Liver (tissue), 9 donors: Measurements from ENCODE around the gene SPO11. TPM values are rescaled to one million over a fixed set of nuclear protein-coding genes. Genes with fewer than 3 reads are reported as not detected.

Experiments
- DNase-seq: peaks from one replicate; pipeline ENCODE4 v3.0.0-alpha.2; 2017; ENCODE audit warnings: low spot score
- H3K27ac ChIP-seq, 2 donors: one replicate each; pipeline ENCODE4 v1.7.0; 2013; ENCODE audit warnings: inconsistent platforms in 2 of 2, low read length in 2 of 2, control low read depth in 1 of 2, low read depth in 1 of 2, mild to moderate bottlenecking in 1 of 2
- H3K27me3 ChIP-seq, 4 donors: one replicate each; pipeline versions ENCODE4 v1.6.1 to v1.7.0; 2013; ENCODE audit warnings: low read length in 3 of 4, inconsistent platforms in 1 of 4, mild to moderate bottlenecking in 1 of 4, moderate library complexity in 1 of 4; ENCODE audit not compliant: control insufficient read depth in 4 of 4, insufficient read depth in 4 of 4
- H3K36me3 ChIP-seq, 4 donors: one replicate each; pipeline versions ENCODE4 v1.6.1 to v1.7.0; 2013; ENCODE audit warnings: low read length in 3 of 4, mild to moderate bottlenecking in 3 of 4, low read depth in 1 of 4, moderate library complexity in 1 of 4; ENCODE audit not compliant: control insufficient read depth in 4 of 4, insufficient read depth in 3 of 4
- H3K4me1 ChIP-seq, 4 donors: one replicate each; pipeline versions ENCODE4 v1.6.1 to v1.7.0; 2013; ENCODE audit warnings: low read length in 3 of 4, mild to moderate bottlenecking in 3 of 4, moderate library complexity in 1 of 4; ENCODE audit not compliant: control insufficient read depth in 4 of 4, insufficient read depth in 4 of 4
- H3K4me3 ChIP-seq, 3 donors: one replicate each; pipeline versions ENCODE4 v1.6.1 to v1.7.0; 2013; ENCODE audit warnings: low read length in 3 of 3, control low read depth in 1 of 3, low read depth in 1 of 3, mild to moderate bottlenecking in 1 of 3
- H3K9ac ChIP-seq, 2 donors: one replicate each; pipeline ENCODE4 v1.7.0; 2013; ENCODE audit warnings: low read length in 2 of 2, mild to moderate bottlenecking in 2 of 2, moderate library complexity in 2 of 2, control low read depth in 1 of 2, low read depth in 1 of 2
- H3K9me3 ChIP-seq, 4 donors: one replicate each; pipeline versions ENCODE4 v1.6.1 to v1.7.0; 2013; ENCODE audit warnings: low read length in 3 of 4; ENCODE audit not compliant: control insufficient read depth in 4 of 4
- EGR1 ChIP-seq, 2 donors: IDR thresholded peaks; 2 replicates each; pipeline ENCODE4 v1.6.1; 2016 to 2018; ENCODE audit warnings: antibody characterized with exemption in 2 of 2, low read depth in 2 of 2
- FOXA1 ChIP-seq: IDR thresholded peaks from 2 replicates; pipeline ENCODE4 v1.6.1; 2016; ENCODE audit warnings: antibody characterized with exemption
- FOXA2 ChIP-seq: IDR thresholded peaks from 2 replicates; pipeline ENCODE4 v1.6.1; 2016; ENCODE audit warnings: antibody characterized with exemption
- GABPA ChIP-seq, 2 donors: IDR thresholded peaks in 1 of 2; conservative IDR thresholded peaks in 1 of 2; 2 replicates each; pipeline ENCODE4 v1.6.1; 2016; ENCODE audit warnings: antibody characterized with exemption in 2 of 2, mild to moderate bottlenecking in 1 of 2, moderate library complexity in 1 of 2
- HNF4A ChIP-seq, 2 donors: conservative IDR thresholded peaks; 2 replicates each; pipeline ENCODE4 v1.6.1; 2016; ENCODE audit warnings: antibody characterized with exemption in 2 of 2, mild to moderate bottlenecking in 2 of 2
- JUND ChIP-seq, 2 donors: IDR thresholded peaks; 2 replicates each; pipeline ENCODE4 v1.6.1; 2016; ENCODE audit warnings: antibody characterized with exemption in 2 of 2
- SP1 ChIP-seq: IDR thresholded peaks from 2 replicates; pipeline ENCODE4 v1.6.1; 2018; ENCODE audit warnings: antibody characterized with exemption, mild to moderate bottlenecking
- TAF1 ChIP-seq: conservative IDR thresholded peaks from 2 replicates; pipeline ENCODE4 v1.6.1; 2016; ENCODE audit warnings: antibody characterized with exemption, mild to moderate bottlenecking
- YY1 ChIP-seq: IDR thresholded peaks from 2 replicates; pipeline ENCODE4 v1.6.1; 2016; ENCODE audit warnings: antibody characterized with exemption, mild to moderate bottlenecking
- whole genome bisulfite sequencing: extraction: QIAGEN DNeasy Blood & Tissue Kit; methylation state at CpG from one replicate; pipeline ENCODE4 v1.1.7; 2013; 5-methylcytosine and 5-hydroxymethylcytosine counted together
- polyA plus RNA-seq, 2 donors: library from polyadenylated mRNA; stranded (reverse) in 1 of 2; unstranded in 1 of 2; fragments of 200-250 nt in 1 of 2; fragments of >200 nt in 1 of 2; fragmentation: Nextera tagmentation in 1 of 2; extraction: Ambion mirVana in 1 of 2; gene quantifications; one replicate each; pipeline versions ENCODE4 v1.2.1 to v1.2.3, GENCODE V29; 2013 to 2015
- total RNA-seq, 2 donors: library from RNA; depleted of rRNA; stranded (reverse); fragments of >200 nt; gene quantifications; one replicate each; pipeline ENCODE4 v1.2.3, GENCODE V29; 2014
- TF ChIP-seq, protein P1 (sequence below): IDR thresholded peaks from 2 replicates; pipeline ENCODE4 v1.6.1; 2016; ENCODE audit warnings: antibody characterized with exemption
- TF ChIP-seq, protein P2 (sequence below): IDR thresholded peaks from 2 replicates; pipeline ENCODE4 v1.6.1; 2016; ENCODE audit warnings: antibody characterized with exemption, mild to moderate bottlenecking
- TF ChIP-seq, protein P3 (sequence below): IDR thresholded peaks from 2 replicates; pipeline ENCODE4 v1.6.1; 2016; ENCODE audit warnings: antibody characterized with exemption
- TF ChIP-seq, protein P4 (sequence below): IDR thresholded peaks from 2 replicates; pipeline ENCODE4 v1.6.1; 2016; ENCODE audit warnings: antibody characterized with exemption
- TF ChIP-seq, protein P5 (sequence below): fragments of 150-350 bp; IDR thresholded peaks from 2 replicates; pipeline ENCODE4 v1.5.1; 2017; ENCODE audit warnings: improper control_type of control experiment, low read depth, low read length; ENCODE audit not compliant: missing input control
- donor health status: healthy.
- donor health status: healthy.
- donor health status: healthy.
- donor health status: healthy.
- donor health status: healthy.

Gene SPO11
- total and polyA plus RNA-seq, 4 donors = not detected

DNA sequence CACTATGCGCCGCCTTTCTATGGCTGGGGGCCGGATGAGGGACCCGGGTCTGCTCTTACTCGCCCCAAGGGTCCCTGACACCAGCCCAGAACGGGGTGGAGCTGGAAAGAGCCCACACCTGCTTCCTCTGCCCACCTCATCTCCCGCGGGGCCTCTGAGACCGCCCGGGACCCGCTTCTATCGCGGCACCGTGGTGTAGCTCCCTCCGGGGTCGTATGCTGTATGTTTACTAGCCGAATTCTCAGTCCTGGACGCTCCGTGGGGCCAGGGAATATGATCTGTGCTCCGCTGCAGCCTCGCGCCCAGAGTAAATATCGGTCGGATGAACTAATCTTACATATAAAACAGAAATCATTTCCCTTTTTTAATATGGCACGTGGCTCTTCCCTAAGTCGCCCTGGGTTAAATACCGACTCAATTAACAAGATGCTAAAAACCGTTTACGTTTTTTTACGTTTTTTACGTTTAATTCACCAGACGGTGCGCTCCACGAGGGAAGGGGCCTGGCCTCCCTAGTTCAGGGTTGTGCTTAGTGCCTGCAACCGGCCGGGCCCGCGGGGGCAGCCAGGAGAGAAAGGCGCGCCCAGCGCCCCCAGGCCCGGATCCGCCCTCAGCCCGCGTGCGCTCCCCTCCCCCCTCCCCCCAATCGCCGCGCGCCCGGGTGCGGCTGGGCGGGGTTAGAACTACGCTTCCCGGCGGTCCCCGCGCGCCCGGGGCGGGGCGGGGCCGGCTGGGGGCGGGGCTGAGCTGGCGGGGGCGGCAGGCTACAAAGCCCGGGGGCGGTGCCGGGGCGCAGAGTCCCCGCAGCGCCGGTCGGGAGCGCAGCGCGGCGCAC is 61.2 kb downstream of the SPO11 start, which contains the start of gene RBM38:
RBM38 (plus strand) TSS at position 793 of the 835 bp plus-strand sequence. CDS start 186 bp downstream, outside the sequence.
- 28% methylated on average over 78 of the region's 78 CpGs for WGBS
- TF ChIP-seq, protein P1, sequence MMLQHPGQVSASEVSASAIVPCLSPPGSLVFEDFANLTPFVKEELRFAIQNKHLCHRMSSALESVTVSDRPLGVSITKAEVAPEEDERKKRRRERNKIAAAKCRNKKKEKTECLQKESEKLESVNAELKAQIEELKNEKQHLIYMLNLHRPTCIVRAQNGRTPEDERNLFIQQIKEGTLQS = no peak
- TF ChIP-seq JUND (IDR thresholded peaks at IDR 0.05) (no peak), EGR1 (IDR thresholded peaks at IDR 0.05; ENCODE audit: low read depth in 2 of 2) (no peak), HNF4A (conservative IDR thresholded peaks at IDR 0.05) (no peak), GABPA (IDR thresholded peaks at IDR 0.05 in 1 of 2, conservative IDR thresholded peaks at IDR 0.05 in 1 of 2) (no peak), SP1 (no peak), FOXA2 (no peak), YY1 (no peak), TAF1 (no peak), FOXA1 (no peak)
- TF ChIP-seq, protein P2, sequence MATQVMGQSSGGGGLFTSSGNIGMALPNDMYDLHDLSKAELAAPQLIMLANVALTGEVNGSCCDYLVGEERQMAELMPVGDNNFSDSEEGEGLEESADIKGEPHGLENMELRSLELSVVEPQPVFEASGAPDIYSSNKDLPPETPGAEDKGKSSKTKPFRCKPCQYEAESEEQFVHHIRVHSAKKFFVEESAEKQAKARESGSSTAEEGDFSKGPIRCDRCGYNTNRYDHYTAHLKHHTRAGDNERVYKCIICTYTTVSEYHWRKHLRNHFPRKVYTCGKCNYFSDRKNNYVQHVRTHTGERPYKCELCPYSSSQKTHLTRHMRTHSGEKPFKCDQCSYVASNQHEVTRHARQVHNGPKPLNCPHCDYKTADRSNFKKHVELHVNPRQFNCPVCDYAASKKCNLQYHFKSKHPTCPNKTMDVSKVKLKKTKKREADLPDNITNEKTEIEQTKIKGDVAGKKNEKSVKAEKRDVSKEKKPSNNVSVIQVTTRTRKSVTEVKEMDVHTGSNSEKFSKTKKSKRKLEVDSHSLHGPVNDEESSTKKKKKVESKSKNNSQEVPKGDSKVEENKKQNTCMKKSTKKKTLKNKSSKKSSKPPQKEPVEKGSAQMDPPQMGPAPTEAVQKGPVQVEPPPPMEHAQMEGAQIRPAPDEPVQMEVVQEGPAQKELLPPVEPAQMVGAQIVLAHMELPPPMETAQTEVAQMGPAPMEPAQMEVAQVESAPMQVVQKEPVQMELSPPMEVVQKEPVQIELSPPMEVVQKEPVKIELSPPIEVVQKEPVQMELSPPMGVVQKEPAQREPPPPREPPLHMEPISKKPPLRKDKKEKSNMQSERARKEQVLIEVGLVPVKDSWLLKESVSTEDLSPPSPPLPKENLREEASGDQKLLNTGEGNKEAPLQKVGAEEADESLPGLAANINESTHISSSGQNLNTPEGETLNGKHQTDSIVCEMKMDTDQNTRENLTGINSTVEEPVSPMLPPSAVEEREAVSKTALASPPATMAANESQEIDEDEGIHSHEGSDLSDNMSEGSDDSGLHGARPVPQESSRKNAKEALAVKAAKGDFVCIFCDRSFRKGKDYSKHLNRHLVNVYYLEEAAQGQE = no peak
- TF ChIP-seq, protein P3, sequence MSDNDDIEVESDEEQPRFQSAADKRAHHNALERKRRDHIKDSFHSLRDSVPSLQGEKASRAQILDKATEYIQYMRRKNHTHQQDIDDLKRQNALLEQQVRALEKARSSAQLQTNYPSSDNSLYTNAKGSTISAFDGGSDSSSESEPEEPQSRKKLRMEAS = no peak
- TF ChIP-seq, protein P4, sequence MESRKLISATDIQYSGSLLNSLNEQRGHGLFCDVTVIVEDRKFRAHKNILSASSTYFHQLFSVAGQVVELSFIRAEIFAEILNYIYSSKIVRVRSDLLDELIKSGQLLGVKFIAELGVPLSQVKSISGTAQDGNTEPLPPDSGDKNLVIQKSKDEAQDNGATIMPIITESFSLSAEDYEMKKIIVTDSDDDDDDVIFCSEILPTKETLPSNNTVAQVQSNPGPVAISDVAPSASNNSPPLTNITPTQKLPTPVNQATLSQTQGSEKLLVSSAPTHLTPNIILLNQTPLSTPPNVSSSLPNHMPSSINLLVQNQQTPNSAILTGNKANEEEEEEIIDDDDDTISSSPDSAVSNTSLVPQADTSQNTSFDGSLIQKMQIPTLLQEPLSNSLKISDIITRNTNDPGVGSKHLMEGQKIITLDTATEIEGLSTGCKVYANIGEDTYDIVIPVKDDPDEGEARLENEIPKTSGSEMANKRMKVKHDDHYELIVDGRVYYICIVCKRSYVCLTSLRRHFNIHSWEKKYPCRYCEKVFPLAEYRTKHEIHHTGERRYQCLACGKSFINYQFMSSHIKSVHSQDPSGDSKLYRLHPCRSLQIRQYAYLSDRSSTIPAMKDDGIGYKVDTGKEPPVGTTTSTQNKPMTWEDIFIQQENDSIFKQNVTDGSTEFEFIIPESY = no peak
- TF ChIP-seq, protein P5, sequence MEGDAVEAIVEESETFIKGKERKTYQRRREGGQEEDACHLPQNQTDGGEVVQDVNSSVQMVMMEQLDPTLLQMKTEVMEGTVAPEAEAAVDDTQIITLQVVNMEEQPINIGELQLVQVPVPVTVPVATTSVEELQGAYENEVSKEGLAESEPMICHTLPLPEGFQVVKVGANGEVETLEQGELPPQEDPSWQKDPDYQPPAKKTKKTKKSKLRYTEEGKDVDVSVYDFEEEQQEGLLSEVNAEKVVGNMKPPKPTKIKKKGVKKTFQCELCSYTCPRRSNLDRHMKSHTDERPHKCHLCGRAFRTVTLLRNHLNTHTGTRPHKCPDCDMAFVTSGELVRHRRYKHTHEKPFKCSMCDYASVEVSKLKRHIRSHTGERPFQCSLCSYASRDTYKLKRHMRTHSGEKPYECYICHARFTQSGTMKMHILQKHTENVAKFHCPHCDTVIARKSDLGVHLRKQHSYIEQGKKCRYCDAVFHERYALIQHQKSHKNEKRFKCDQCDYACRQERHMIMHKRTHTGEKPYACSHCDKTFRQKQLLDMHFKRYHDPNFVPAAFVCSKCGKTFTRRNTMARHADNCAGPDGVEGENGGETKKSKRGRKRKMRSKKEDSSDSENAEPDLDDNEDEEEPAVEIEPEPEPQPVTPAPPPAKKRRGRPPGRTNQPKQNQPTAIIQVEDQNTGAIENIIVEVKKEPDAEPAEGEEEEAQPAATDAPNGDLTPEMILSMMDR = no peak
- Histone ChIP-seq H3K36me3 (peaks cover 0 to 8% (median 5%) of the 10 kb centered on the region in 4 donors), H3K4me3 (peak within 1 kb of the TSS; percentile 62 to 86 (median 77)), H3K9ac (peak within 1 kb of the TSS in 1 of 2 donors; percentile 52), H3K27me3 (no peaks in the 10 kb centered on the region), H3K27ac (peak within 1 kb of the TSS in 1 of 2 donors; percentile 48), H3K9me3 (no peaks in the 10 kb centered on the region), H3K4me1 (peaks cover 5 to 23% (median 15%) of the 10 kb centered on the region in 4 donors)
- DNase-seq = peak; percentile 94
